NCI-H146 (cell line): ENCODE results near the gene GPR15LG.
"Not testable (repeated sequence)": the region's sequence is repeated elsewhere in the genome, so short reads cannot be mapped to it uniquely, and the experiment has no call there.

ENCODE experiments used
- DNase-seq: peaks from one replicate; lab custom pipeline; 2025; lab: John Stamatoyannopoulos, UW

The GPR15LG gene

GRCh38 chr10:84166620-84167288 is 6.8 kb upstream of the GPR15LG start:
- no peak for DNase-seq

GRCh38 chr10:84167289-84167653 is 6.3 kb upstream of the GPR15LG start:
- not testable (repeated sequence) for DNase-seq

DNA sequence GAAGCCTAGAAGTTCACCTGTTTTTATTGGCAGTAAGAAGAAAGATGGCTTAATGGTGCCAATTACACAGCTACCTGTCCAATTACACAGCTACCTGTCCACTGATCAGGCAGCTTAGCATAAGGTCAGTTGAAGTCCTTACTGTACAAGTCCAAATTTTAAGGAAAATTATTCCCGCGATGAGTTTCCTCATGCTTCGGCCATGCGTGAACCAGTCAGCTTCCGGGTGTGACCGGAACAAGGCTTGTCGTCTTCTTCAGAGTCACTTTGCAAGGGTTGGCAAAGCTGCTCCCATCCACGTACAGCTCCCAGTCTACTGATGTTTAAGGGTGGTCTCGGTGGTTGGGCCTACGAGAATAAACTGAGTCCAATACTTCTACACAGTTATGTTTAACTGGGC is 5.2 kb upstream of the GPR15LG start:
- DNase-seq, result not testable (repeated sequence)

- DNase-seq, result not testable (repeated sequence)
Observed at GRCh38 chr10:84171237-84171636, 2.4 kb upstream of the GPR15LG start.

GRCh38 chr10:84171700-84172466 is 1.7 kb upstream of the GPR15LG start:
- DNase-seq, result not testable (repeated sequence)

- DNase-seq, result no peak
Observed at GRCh38 chr10:84172467-84173356, 889 bp upstream of the GPR15LG start.

DNA sequence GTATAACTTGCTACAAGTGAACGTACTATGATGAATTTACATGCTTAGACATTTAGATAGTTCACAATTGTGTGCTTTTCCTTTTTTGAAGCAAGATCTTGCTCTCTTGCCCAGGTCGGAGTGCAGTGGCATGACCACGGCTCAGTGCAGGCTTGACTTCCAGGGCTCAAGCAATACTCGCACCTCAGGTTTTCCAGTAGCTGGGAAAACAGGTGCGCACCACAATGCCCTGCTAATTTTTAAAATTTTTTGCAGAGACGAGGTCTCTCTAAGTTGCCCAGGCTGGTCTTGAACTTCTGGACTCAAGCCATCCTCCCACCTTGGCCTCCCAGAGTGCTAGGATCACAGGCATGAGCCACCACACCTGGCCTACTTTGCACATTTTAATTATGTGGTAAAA is 1.8 kb downstream of the GPR15LG start:
- DNase-seq, result no peak

DNA sequence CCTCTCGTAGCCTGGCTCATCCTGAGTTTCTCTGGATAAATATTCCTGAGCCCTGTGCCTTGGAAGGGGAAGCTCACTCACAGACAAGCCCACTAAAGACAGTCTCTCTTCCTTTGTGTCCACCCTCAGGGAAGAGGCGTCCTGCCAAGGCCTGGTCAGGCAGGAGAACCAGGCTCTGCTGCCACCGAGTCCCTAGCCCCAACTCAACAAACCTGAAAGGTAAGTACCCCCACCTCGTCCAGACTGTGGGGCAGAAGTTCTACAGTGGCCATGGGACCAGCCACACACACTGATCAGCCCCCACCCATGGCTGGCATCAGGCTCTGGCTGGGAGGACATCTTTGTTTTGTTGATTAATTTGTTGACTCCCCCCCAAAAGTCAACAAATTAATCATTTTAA is 2.8 kb downstream of the GPR15LG start:
- DNase-seq, result no peak

GRCh38 chr10:84176836-84177474 is 3.4 kb downstream of the GPR15LG start:
- DNase-seq, result no peak

DNA sequence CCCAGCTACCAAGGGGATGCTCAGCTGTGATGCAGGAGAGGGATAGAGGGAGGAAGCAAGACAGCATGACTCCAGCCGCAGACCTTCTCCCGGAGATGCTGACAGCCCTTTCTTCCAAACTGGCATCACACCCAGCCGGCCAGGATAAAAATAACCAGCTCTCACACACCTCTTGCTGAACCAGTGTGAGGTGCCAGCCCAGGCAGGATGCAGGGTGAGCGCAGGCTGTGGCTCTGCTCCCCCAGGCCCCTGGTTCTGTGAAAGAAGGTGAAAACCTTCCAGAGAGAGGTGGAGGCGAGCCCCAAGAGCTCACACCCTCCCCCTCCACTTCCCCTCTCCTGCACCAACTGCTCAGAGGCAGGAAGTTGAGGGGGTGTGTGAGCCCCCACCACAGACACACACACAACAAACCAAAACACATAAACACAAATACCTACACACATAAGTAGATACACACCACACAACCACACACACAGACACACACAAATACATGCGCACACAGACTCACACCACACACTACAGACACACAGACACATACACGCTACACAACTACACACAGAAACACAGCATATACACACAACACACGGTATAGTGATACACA is 4.0 kb downstream of the GPR15LG start:
- no peak for DNase-seq

- DNase-seq, result no peak
Observed at GRCh38 chr10:84178160-84178609, 4.6 kb downstream of the GPR15LG start.

- DNase-seq, result peak; percentile 67
Observed at GRCh38 chr10:84179059-84179710, 5.6 kb downstream of the GPR15LG start.

GRCh38 chr10:84180386-84180785 is 6.8 kb downstream of the GPR15LG start:
- DNase-seq, result not testable (repeated sequence)

DNA sequence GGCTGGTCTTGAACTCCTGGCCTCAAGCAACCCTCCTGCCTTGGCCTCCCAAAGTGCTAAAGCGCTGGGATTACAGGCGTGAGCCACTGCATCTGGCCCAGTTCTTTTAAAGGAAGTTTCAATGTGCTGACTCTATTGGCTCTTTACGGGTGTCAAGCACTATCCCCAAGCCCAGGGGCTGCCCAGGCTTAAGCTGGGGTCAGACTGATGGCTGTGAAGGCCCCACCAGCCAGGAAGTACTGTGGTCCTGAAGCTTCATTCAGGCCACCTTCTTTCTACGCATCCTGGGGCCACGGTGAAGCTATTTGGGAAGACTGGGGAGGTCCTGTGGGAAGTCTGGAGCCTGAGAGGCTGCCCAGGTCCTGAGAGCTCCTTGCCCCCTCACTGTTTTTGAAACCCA is 8.0 kb downstream of the GPR15LG start:
- no peak for DNase-seq

DNA sequence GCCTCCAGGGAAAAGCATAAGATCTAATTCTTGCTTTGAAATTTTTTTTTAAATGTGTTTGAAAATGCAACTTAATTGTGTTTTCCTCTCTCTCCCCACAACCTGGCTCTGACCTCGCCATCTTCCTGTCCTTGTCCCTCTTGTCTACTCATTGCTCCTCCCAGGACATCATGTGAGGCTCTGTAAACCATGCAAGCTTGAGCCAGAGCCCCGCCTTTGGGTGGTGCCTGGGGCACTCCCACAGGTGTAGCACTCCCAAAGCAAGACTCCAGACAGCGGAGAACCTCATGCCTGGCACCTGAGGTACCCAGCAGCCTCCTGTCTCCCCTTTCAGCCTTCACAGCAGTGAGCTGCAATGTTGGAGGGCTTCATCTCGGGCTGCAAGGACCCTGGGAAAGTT is 10.9 kb downstream of the GPR15LG start:
- peak; percentile 35 for DNase-seq

DNA sequence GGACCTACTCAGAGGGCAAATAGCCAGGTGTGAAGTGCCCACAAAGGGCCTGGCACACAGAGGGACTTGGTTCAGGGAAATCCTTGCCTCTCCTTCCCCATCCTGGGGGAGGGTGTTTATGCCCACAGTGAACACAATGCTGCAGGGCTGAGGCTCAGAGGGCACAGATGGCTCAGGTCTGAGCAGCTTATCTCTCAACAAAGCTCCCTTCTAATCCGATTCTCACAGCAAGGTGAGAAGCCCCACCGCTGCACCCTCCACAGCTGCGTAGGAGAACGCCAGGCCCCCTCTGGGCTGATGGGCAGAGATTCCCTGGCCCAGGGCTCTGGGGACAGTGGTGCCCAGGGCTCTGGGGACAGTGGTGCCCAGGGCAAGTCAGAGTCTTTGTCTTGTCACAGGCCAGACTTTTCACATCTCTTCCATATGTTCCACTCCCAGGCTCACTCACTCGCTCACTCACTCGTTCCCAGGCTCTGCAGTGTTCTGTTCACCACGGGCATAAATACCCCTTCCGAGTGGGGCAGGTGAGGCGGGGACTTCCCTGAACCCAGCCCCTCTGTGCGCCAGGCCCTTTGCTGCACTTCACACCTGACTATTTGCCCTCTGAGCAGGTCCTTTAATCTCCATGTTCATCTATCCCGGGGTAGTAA is 12.1 kb downstream of the GPR15LG start:
- no peak for DNase-seq

GRCh38 chr10:84188815-84189214 is 15.2 kb downstream of the GPR15LG start:
- no peak for DNase-seq

- no peak for DNase-seq
Observed at GRCh38 chr10:84190621-84191020, 17.0 kb downstream of the GPR15LG start.

GRCh38 chr10:84191106-84191505 is 17.5 kb downstream of the GPR15LG start:
- DNase-seq, result no peak

DNA sequence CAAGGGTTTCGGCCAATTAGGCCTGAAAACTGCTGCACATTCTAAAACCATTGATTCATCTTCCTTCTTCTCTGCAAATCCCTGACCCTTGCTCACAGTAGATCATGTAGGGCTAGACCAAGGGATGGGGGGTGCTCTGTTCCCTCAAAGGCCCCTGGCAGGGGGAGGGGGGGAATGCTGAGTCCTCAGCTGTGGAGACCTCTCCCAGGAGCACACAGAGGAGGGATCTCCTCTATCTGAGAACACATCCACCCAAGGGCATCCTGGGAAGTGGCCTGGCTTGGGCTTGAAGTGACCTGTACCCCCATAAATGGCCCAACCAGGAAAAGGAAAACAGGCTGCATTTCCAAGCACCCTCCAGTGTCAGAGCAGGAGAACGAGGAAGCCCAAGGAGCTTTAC is 19.7 kb downstream of the GPR15LG start:
- no peak for DNase-seq
